GM19238 (cell line): ENCODE data around the gene FBN2.
"Not testable (repeated sequence)": the region's sequence is repeated elsewhere in the genome, so short reads cannot be mapped to it uniquely, and the experiment has no call there.

Source experiments
- DNase-seq: peaks from one replicate; pipeline ENCODE4 v3.0.0; 2011; ENCODE audit warnings: low spot score; ENCODE audit not compliant: insufficient read length

Gene FBN2

GRCh38 chr5:128426090-128426534, 111.9 kb downstream of the FBN2 start:
- no peak for DNase-seq

GRCh38 chr5:128424646-128425045, 113.4 kb downstream of the FBN2 start:
- DNase-seq: no peak

- no peak for DNase-seq
These were observed 115.4 kb downstream of the FBN2 start for GRCh38 chr5:128422612-128423011.

GRCh38 chr5:128414469-128414868, 123.6 kb downstream of the FBN2 start:
- DNase-seq: no peak

- DNase-seq: no peak
These were observed 124.7 kb downstream of the FBN2 start for GRCh38 chr5:128413356-128413755.

GRCh38 chr5:128412145-128412930, 125.7 kb downstream of the FBN2 start:
- no peak for DNase-seq

GRCh38 chr5:128409166-128409800, 128.8 kb downstream of the FBN2 start:
- no peak for DNase-seq

GRCh38 chr5:128408622-128409021, 129.4 kb downstream of the FBN2 start:
- no peak for DNase-seq

- DNase-seq: no peak
These were observed 130.1 kb downstream of the FBN2 start for GRCh38 chr5:128407944-128408343.

- DNase-seq: no peak
These were observed 131.2 kb downstream of the FBN2 start for GRCh38 chr5:128406803-128407202.

GRCh38 chr5:128405159-128405558, 132.9 kb downstream of the FBN2 start:
- DNase-seq: no peak

GRCh38 chr5:128403333-128403732, 134.7 kb downstream of the FBN2 start:
- DNase-seq: no peak

- DNase-seq: no peak
These were observed 135.5 kb downstream of the FBN2 start for GRCh38 chr5:128402506-128402905.

- not testable (repeated sequence) for DNase-seq
These were observed 137.3 kb downstream of the FBN2 start for GRCh38 chr5:128400766-128401165.

- DNase-seq: no peak
These were observed 138.9 kb downstream of the FBN2 start for GRCh38 chr5:128399111-128399510.

- no peak for DNase-seq
These were observed 140.2 kb downstream of the FBN2 start for GRCh38 chr5:128397876-128398275.

- DNase-seq: no peak
These were observed 143.0 kb downstream of the FBN2 start for GRCh38 chr5:128395073-128395472.

GRCh38 chr5:128384068-128384467, 154.0 kb downstream of the FBN2 start:
- DNase-seq: no peak

GRCh38 chr5:128380337-128380736, 157.7 kb downstream of the FBN2 start:
- DNase-seq: no peak

GRCh38 chr5:128378632-128379031, 159.4 kb downstream of the FBN2 start:
- no peak for DNase-seq

GRCh38 chr5:128378196-128378595, 159.8 kb downstream of the FBN2 start:
- DNase-seq: no peak

- no peak for DNase-seq
These were observed 161.5 kb downstream of the FBN2 start for GRCh38 chr5:128376577-128376976.

- DNase-seq: no peak
These were observed 171.9 kb downstream of the FBN2 start for GRCh38 chr5:128366147-128366546.
